Measurements from ENCODE around the gene PRPF40A. TPM values are rescaled to one million over a fixed set of nuclear protein-coding genes. Genes with fewer than 3 reads are reported as not detected.
A peak's percentile ranks its signal among the peaks of the same experiment; 100 is the strongest.

The PRPF40A gene
- total and polyA plus RNA-seq, 9 of the 15 experiments (the other 6 are each of a cell fraction or from before 2014, with no cell fraction given), result 168 to 304 (median 264) TPM

DNA sequence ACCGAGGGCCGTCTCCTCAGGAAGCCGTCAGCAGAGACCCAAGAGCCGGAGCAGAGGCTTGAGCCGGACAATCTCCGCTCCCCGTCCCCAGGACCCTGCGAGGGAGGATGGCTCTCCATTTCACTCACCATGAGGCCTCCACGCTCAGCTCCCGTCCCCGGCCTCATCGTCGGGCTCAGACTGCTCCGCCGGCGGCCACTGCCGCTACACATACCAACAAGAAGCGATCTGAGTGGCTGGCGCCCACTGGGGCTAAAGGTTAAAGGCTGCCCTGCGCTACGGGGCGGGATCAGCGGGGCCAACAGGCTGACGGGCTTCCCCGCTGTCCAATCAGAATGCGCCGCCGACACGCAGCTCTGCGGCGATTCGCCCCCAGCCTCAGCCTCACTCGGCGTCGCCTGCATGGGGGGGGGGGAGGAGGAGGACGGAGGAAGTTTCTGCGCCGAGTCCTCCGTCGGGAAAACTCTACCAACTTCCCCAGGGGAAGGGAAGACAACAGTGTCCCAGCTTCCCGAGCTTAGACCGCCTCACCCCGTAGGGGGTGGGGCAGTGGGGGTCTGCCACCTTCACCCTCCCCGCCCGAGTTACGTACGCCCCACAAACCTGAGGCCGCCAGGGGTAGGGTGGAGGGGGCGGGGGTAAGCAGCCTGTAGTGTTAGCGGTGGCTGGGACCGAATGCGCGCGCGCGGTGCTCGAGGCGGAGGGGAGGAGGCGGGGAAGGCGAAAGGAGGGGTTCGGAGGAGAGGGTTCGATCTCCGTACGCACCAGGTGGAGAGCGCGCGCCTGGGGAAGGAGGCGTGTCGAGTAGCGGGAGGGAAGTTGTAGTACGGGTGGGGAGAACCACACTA is at the start of gene PRPF40A (continued):
- TF ChIP-seq, protein P1, sequence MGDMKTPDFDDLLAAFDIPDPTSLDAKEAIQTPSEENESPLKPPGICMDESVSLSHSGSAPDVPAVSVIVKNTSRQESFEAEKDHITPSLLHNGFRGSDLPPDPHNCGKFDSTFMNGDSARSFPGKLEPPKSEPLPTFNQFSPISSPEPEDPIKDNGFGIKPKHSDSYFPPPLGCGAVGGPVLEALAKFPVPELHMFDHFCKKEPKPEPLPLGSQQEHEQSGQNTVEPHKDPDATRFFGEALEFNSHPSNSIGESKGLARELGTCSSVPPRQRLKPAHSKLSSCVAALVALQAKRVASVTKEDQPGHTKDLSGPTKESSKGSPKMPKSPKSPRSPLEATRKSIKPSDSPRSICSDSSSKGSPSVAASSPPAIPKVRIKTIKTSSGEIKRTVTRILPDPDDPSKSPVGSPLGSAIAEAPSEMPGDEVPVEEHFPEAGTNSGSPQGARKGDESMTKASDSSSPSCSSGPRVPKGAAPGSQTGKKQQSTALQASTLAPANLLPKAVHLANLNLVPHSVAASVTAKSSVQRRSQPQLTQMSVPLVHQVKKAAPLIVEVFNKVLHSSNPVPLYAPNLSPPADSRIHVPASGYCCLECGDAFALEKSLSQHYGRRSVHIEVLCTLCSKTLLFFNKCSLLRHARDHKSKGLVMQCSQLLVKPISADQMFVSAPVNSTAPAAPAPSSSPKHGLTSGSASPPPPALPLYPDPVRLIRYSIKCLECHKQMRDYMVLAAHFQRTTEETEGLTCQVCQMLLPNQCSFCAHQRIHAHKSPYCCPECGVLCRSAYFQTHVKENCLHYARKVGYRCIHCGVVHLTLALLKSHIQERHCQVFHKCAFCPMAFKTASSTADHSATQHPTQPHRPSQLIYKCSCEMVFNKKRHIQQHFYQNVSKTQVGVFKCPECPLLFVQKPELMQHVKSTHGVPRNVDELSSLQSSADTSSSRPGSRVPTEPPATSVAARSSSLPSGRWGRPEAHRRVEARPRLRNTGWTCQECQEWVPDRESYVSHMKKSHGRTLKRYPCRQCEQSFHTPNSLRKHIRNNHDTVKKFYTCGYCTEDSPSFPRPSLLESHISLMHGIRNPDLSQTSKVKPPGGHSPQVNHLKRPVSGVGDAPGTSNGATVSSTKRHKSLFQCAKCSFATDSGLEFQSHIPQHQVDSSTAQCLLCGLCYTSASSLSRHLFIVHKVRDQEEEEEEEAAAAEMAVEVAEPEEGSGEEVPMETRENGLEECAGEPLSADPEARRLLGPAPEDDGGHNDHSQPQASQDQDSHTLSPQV (IDR thresholded peaks at IDR 0.05), result no peak
- TF ChIP-seq, protein P2, sequence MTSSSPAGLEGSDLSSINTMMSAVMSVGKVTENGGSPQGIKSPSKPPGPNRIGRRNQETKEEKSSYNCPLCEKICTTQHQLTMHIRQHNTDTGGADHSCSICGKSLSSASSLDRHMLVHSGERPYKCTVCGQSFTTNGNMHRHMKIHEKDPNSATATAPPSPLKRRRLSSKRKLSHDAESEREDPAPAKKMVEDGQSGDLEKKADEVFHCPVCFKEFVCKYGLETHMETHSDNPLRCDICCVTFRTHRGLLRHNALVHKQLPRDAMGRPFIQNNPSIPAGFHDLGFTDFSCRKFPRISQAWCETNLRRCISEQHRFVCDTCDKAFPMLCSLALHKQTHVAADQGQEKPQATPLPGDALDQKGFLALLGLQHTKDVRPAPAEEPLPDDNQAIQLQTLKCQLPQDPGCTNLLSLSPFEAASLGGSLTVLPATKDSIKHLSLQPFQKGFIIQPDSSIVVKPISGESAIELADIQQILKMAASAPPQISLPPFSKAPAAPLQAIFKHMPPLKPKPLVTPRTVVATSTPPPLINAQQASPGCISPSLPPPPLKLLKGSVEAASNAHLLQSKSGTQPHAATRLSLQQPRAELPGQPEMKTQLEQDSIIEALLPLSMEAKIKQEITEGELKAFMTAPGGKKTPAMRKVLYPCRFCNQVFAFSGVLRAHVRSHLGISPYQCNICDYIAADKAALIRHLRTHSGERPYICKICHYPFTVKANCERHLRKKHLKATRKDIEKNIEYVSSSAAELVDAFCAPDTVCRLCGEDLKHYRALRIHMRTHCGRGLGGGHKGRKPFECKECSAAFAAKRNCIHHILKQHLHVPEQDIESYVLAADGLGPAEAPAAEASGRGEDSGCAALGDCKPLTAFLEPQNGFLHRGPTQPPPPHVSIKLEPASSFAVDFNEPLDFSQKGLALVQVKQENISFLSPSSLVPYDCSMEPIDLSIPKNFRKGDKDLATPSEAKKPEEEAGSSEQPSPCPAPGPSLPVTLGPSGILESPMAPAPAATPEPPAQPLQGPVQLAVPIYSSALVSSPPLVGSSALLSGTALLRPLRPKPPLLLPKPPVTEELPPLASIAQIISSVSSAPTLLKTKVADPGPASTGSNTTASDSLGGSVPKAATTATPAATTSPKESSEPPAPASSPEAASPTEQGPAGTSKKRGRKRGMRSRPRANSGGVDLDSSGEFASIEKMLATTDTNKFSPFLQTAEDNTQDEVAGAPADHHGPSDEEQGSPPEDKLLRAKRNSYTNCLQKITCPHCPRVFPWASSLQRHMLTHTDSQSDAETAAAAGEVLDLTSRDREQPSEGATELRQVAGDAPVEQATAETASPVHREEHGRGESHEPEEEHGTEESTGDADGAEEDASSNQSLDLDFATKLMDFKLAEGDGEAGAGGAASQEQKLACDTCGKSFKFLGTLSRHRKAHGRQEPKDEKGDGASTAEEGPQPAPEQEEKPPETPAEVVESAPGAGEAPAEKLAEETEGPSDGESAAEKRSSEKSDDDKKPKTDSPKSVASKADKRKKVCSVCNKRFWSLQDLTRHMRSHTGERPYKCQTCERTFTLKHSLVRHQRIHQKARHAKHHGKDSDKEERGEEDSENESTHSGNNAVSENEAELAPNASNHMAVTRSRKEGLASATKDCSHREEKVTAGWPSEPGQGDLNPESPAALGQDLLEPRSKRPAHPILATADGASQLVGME (CRISPR knock-in tag; IDR thresholded peaks at IDR 0.05), result 0 out of 2 replicates have a peak, but pooled peaks have one; percentile 31
- TF ChIP-seq ESRRB (CRISPR knock-in tag; IDR thresholded peaks at IDR 0.05; ENCODE audit: borderline replicate concordance) (no peak), ESRRA (IDR thresholded peaks at IDR 0.05; ENCODE audit: borderline replicate concordance, low read depth) (no peak), ZNF586 (CRISPR knock-in tag; conservative IDR thresholded peaks at IDR 0.05) (no peak), EZH2 (IDR thresholded peaks at IDR 0.05; ENCODE audit: borderline replicate concordance, low read depth, low read length) (no peak), HNRNPH1 (optimal IDR thresholded peaks at IDR 0.05; ENCODE audit: low read depth, low read length) (no peak), GATAD2B (IDR thresholded peaks at IDR 0.05; ENCODE audit: borderline replicate concordance) (no peak), ARNT (IDR thresholded peaks at IDR 0.05) (no peak), HDAC1 (IDR thresholded peaks at IDR 0.05) (peak in 1 of 2 experiments; percentile 8; a peak in 1 of 4 replicates), E2F5 (CRISPR knock-in tag; IDR thresholded peaks at IDR 0.05) (no peak)
